C4-2B (cell line): ENCODE data around the gene HORMAD2.
"Not testable (repeated sequence)": the region's sequence is repeated elsewhere in the genome, so short reads cannot be mapped to it uniquely, and the experiment has no call there.

ENCODE experiments used
- H3K27ac ChIP-seq: fragments of 450-650 bp; 2 replicates; pipeline ENCODE4 v1.5.1; 2017
- CTCF ChIP-seq: fragments of 450-650 bp; conservative IDR thresholded peaks from 2 replicates; pipeline ENCODE4 v1.5.1; 2017; ENCODE audit warnings: mild to moderate bottlenecking
- ZFX ChIP-seq: fragments of 450-650 bp; IDR thresholded peaks from 2 replicates; pipeline ENCODE4 v1.6.1; 2017

The HORMAD2 gene

DNA sequence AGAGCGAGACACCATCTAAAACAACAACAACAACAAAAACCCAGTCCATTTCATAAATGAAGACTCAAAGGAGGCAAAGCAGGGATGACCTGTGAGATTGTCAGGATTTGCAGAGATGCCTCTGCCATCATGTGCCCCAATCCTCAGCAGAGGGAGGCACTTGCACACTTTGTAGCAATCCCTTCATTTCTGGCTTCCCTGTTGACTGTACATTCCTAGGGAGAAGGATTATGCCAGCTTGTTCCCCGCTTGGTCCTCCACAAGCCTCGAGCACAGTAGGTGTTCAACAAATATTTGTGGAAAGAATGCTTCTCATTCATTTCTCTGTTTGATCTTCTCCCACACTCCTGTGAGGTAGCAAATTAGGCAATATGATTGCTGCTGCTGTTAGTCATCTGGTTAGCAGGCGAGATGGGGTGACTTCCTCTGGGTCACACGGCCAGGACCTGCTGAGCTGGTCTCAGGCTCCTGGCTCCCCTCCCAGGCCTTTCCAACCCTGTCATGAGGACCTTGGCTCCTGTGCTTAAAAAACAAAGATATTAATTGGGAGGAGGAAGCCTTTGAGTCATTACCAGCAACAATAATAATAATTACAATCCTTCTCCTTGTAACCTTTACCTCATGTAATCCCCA is 132.2 kb downstream of the HORMAD2 start:
- no peak for TF ChIP-seq ZFX
- no peak for TF ChIP-seq CTCF
- H3K27ac ChIP-seq: peak overlapping the region; percentile 66

GRCh38 chr22:30212996-30213441 is 132.8 kb downstream of the HORMAD2 start:
- H3K27ac ChIP-seq: peak overlapping the region; percentile 66
- no peak for TF ChIP-seq ZFX
- TF ChIP-seq CTCF: no peak

GRCh38 chr22:30214703-30215407 is 134.6 kb downstream of the HORMAD2 start:
- TF ChIP-seq ZFX (no peak), CTCF (no peak)
- H3K27ac ChIP-seq: no peak overlapping the region

GRCh38 chr22:30216272-30216671 is 136.0 kb downstream of the HORMAD2 start:
- H3K27ac ChIP-seq: not testable (repeated sequence)

- TF ChIP-seq ZFX: no peak
- no peak for TF ChIP-seq CTCF
- H3K27ac ChIP-seq: no peak overlapping the region
These were observed 136.4 kb downstream of the HORMAD2 start for GRCh38 chr22:30216710-30217109.

- no peak overlapping the region for H3K27ac ChIP-seq
- TF ChIP-seq ZFX: no peak
- no peak for TF ChIP-seq CTCF
These were observed 137.7 kb downstream of the HORMAD2 start for GRCh38 chr22:30217698-30218560.

DNA sequence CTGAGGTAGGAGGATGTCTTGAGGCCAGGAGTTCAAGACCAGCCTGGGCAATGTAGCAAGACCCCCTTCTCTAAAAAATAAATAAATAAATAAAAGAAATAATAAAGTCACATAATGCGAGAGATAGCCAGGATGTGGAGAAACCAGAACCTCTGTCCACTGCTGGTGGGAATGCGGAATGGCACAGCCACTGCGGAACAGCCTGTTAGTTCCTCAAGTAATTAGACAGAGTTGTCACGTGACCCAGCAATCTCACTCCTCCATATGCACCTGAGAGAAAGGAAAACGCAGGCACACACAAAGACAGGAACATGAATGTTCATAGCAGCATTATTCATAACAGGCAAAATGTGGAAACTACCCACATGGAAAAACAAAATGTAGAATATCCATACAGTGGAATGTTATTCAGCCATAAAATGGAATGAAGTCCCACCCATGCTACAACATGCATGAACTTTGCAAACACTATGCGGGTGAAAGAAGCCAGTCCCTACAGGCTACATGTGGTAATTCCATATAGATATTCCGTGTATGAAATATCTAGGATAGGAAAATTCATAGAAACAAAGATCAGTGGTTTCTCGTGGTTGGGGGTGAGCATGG is 138.9 kb downstream of the HORMAD2 start:
- TF ChIP-seq CTCF: no peak
- no peak for TF ChIP-seq ZFX

More for the DNA sequence above, 138.9 kb downstream of the HORMAD2 start:
- H3K27ac ChIP-seq: no peak overlapping the region
